PC-3 (cell line): ENCODE results near the gene ANOS1. TPM values are rescaled to one million over a fixed set of nuclear protein-coding genes. Genes with fewer than 3 reads are reported as not detected.

Source experiments
- ATAC-seq: fragments of 200-7000 bp; cut with Tn5 transposase; 2 replicates; pipeline ENCODE4 v1.9.1; 2020; ENCODE audit warnings: mild to moderate bottlenecking, moderate library complexity
- BruUV-seq: library from RNA; stranded (reverse); fragments of 400-500 nt; replicated peaks from 2 replicates; lab custom pipeline; 2021; lab: Mats Ljungman, UMichigan
- CTCF ChIA-PET: fragments of 300-600 bp; sonication (Branson Sonifier 250); formaldehyde crosslinking; loops from one replicate; lab custom pipeline; 2022; ENCODE audit warnings: antibody characterized with exemption; lab: Charles Lee
- POLR2A ChIA-PET: fragments of 300-600 bp; sonication (Branson Sonifier 250); formaldehyde crosslinking; loops from one replicate; lab custom pipeline; 2022; ENCODE audit warnings: antibody characterized with exemption; ENCODE audit not compliant: unreplicated experiment; lab: Charles Lee
- DNase-seq: peaks from one replicate; pipeline ENCODE4 v3.0.0-alpha.2; 2015
- H2AFZ ChIP-seq: fragments of 300-600 bp; sonication (generic); 2 replicates; pipeline ENCODE4 v1.6.0; 2016; ENCODE audit warnings: antibody characterized with exemption, low read length
- H3F3A ChIP-seq: fragments of 300-600 bp; sonication (generic); one replicate; pipeline ENCODE4 v1.6.0; 2017; ENCODE audit warnings: antibody characterized with exemption, low read length, control low read depth, mild to moderate bottlenecking; ENCODE audit not compliant: unreplicated experiment
- H3K27ac ChIP-seq: fragments of 300-600 bp; sonication (generic); 2 replicates; pipeline ENCODE4 v1.5.1; 2016; ENCODE audit warnings: mild to moderate bottlenecking, low read length
- H3K27me3 ChIP-seq: fragments of 300-600 bp; sonication (generic); 2 replicates; pipeline ENCODE4 v1.6.1; 2016; ENCODE audit warnings: low read length, mixed read lengths
- H3K36me3 ChIP-seq: fragments of 300-600 bp; sonication (generic); 2 replicates; pipeline ENCODE4 v1.6.1; 2016; ENCODE audit warnings: low read depth, mixed run types, low read length, mixed read lengths
- H3K4me1 ChIP-seq: fragments of 300-600 bp; sonication (generic); 2 replicates; pipeline ENCODE4 v1.5.1; 2016; ENCODE audit warnings: low read length; ENCODE audit not compliant: insufficient read depth
- H3K4me2 ChIP-seq: fragments of 300-600 bp; sonication (generic); 2 replicates; pipeline ENCODE4 v1.6.0; 2016; ENCODE audit warnings: low read length
- H3K4me3 ChIP-seq: fragments of 300-600 bp; sonication (generic); 2 replicates; pipeline ENCODE4 v1.5.1; 2016; ENCODE audit warnings: mild to moderate bottlenecking, low read length, mixed read lengths
- H3K79me2 ChIP-seq: fragments of 300-600 bp; sonication (generic); 2 replicates; pipeline ENCODE4 v1.6.1; 2017; ENCODE audit warnings: low read length, mixed read lengths
- H3K9ac ChIP-seq: fragments of 300-600 bp; sonication (generic); 2 replicates; pipeline ENCODE4 v1.6.0; 2016; ENCODE audit warnings: mild to moderate bottlenecking, low read length
- H3K9me2 ChIP-seq: fragments of 300-600 bp; sonication (generic); replicated peaks from 2 replicates; pipeline ENCODE4 v1.6.1; 2016; ENCODE audit warnings: mixed run types, low read length, mixed read lengths
- H3K9me3 ChIP-seq: fragments of 300-600 bp; sonication (generic); 2 replicates; pipeline ENCODE4 v1.6.1; 2016; ENCODE audit warnings: low read length, mixed read lengths
- H4K20me1 ChIP-seq: fragments of 300-600 bp; sonication (generic); 2 replicates; pipeline ENCODE4 v1.6.1; 2016; ENCODE audit warnings: low read length, mixed read lengths
- EZH2 ChIP-seq: fragments of 300-600 bp; sonication (generic); IDR thresholded peaks from one replicate; pipeline ENCODE4 v1.6.1; 2017; ENCODE audit warnings: antibody characterized with exemption, mild to moderate bottlenecking, low read length; ENCODE audit not compliant: unreplicated experiment
- EZH2phosphoT487 ChIP-seq: fragments of 300-600 bp; sonication (generic); IDR thresholded peaks from 2 replicates; pipeline ENCODE4 v1.6.1; 2018; ENCODE audit warnings: mild to moderate bottlenecking, antibody characterized with exemption, low read length, borderline replicate concordance
- intact Hi-C: fragments of 100-400 bp; cut with micrococcal nuclease; formaldehyde crosslinking; loops from 2 replicates; pipeline ENCODE4 v1.9.0; 2023
- total RNA-seq: library from RNA; depleted of rRNA; stranded (reverse); fragments of >200 nt; gene quantifications from 2 replicates; pipeline ENCODE4 v1.2.3, GENCODE V29; 2014
- TF ChIP-seq, protein P1 (sequence below): fragments of 300-600 bp; sonication (generic); conservative IDR thresholded peaks from 2 replicates; pipeline ENCODE4 v1.5.1; 2017; ENCODE audit warnings: antibody characterized with exemption, low read depth, mild to moderate bottlenecking, low read length

The ANOS1 gene
- total RNA-seq, 1 experiment from 2014 or later, result 3.5 TPM

DNA sequence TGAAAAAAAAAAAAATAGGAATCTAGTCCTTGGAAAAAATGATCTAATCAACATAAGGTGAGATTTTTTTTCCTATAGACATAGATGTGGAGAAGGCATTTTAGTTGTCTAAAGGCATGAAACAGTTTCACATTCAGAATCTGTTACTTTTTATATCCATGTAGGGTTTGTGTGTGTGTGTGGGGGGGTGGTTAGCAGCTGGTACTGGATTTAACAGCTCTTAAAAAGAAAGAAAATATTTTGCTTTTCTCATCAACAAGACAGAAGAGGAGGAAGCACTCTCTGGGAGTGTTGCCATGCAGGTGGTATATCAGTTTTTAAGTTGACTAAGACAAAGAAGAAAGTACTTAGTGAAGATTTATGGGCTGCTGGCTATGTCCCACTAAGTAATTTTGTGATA, 145.0 kb downstream of the ANOS1 start:
- no peak overlapping the region for H2AFZ ChIP-seq
- no peak for ATAC-seq
- H3K79me2 ChIP-seq, result no peaks in the 10 kb centered on the region
- H3K9me2 ChIP-seq, result no peaks in the 10 kb centered on the region
- no TSS peak for BruUV-seq
- ChIA-PET CTCF (no interaction called here), POLR2A (no interaction called here)
- H3K27me3 ChIP-seq, result 0 out of 2 replicates have a peak, but pooled peaks cover 7% of the 10 kb centered on the region
- H4K20me1 ChIP-seq, result no peaks in the 10 kb centered on the region
- no peaks in the 10 kb centered on the region for H3K4me1 ChIP-seq
- H3F3A ChIP-seq, result no peaks in the 10 kb centered on the region
- TF ChIP-seq EZH2phosphoT487 (no peak), EZH2 (no peak)
- TF ChIP-seq, protein P1, sequence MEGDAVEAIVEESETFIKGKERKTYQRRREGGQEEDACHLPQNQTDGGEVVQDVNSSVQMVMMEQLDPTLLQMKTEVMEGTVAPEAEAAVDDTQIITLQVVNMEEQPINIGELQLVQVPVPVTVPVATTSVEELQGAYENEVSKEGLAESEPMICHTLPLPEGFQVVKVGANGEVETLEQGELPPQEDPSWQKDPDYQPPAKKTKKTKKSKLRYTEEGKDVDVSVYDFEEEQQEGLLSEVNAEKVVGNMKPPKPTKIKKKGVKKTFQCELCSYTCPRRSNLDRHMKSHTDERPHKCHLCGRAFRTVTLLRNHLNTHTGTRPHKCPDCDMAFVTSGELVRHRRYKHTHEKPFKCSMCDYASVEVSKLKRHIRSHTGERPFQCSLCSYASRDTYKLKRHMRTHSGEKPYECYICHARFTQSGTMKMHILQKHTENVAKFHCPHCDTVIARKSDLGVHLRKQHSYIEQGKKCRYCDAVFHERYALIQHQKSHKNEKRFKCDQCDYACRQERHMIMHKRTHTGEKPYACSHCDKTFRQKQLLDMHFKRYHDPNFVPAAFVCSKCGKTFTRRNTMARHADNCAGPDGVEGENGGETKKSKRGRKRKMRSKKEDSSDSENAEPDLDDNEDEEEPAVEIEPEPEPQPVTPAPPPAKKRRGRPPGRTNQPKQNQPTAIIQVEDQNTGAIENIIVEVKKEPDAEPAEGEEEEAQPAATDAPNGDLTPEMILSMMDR, result no peak
- H3K27ac ChIP-seq, result no peak overlapping the region
- H3K9me3 ChIP-seq, result no peaks in the 10 kb centered on the region
- H3K4me2 ChIP-seq, result no peak overlapping the region
- no peak overlapping the region for H3K4me3 ChIP-seq
- intact Hi-C loops, result no loop called here
- no peaks in the 10 kb centered on the region for H3K36me3 ChIP-seq
- no peak overlapping the region for H3K9ac ChIP-seq
- no peak for DNase-seq

DNA sequence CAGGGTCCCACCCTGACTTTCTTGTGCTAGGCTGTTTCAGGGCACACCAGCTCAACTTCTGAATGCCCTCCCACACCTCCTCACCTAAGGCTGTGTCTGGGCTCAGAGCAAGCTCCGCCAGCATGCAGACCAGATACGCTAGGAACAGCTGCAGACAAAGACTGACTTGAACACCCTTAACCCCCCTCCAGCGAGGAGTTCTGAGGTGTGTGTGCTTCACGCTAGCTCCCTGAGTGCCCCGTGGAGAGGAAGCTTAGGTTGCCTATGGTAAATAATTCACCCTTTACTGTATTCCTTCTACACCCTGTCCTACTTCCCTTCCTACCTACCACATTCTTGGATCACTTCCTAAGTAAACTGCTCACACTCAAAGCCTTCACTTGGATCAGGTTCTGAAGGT, 152.3 kb downstream of the ANOS1 start:
- TF ChIP-seq EZH2 (no peak), EZH2phosphoT487 (no peak)
- TF ChIP-seq, protein P1, result no peak
- no peaks in the 10 kb centered on the region for H3K9me3 ChIP-seq
- DNase-seq (peak; percentile 10), ATAC-seq (no peak)
- H4K20me1 ChIP-seq, result no peaks in the 10 kb centered on the region
- intact Hi-C loops, result no loop called here
- no peak overlapping the region for H3K4me3 ChIP-seq
- H3K27me3 ChIP-seq, result 0 out of 2 replicates have a peak, but pooled peaks cover 7% of the 10 kb centered on the region
- H3K4me1 ChIP-seq, result peaks cover 5% of the 10 kb centered on the region; the same call in 1 of the 2 replicates
- H2AFZ ChIP-seq, result no peak overlapping the region
- no TSS peak for BruUV-seq
- H3K9ac ChIP-seq, result no peak overlapping the region
- no peaks in the 10 kb centered on the region for H3K9me2 ChIP-seq
- no peaks in the 10 kb centered on the region for H3F3A ChIP-seq
- H3K36me3 ChIP-seq, result no peaks in the 10 kb centered on the region
- no peak overlapping the region for H3K4me2 ChIP-seq
- no peaks in the 10 kb centered on the region for H3K79me2 ChIP-seq
- CTCF ChIA-PET, result no interaction called here
- POLR2A ChIA-PET, result no interaction called here
- no peak overlapping the region for H3K27ac ChIP-seq

GRCh38 chrX:8576821-8577220, 155.1 kb downstream of the ANOS1 start:
- peaks cover 5% of the 10 kb centered on the region; the same call in 1 of the 2 replicates for H3K4me1 ChIP-seq
- no peaks in the 10 kb centered on the region for H4K20me1 ChIP-seq
- H3K9me3 ChIP-seq, result no peaks in the 10 kb centered on the region
- no peak for ATAC-seq
- H3K4me3 ChIP-seq, result no peak overlapping the region
- no peak overlapping the region for H3K9ac ChIP-seq
- intact Hi-C loops, result no loop called here
- H3K9me2 ChIP-seq, result no peaks in the 10 kb centered on the region
- H3K36me3 ChIP-seq, result no peaks in the 10 kb centered on the region
- TF ChIP-seq, protein P1, result no peak
- TF ChIP-seq EZH2phosphoT487 (no peak), EZH2 (no peak)
- no peak overlapping the region for H3K4me2 ChIP-seq
- H3K27ac ChIP-seq, result no peak overlapping the region
- no TSS peak for BruUV-seq
- POLR2A ChIA-PET, result no interaction called here
- H2AFZ ChIP-seq, result no peak overlapping the region
- no peaks in the 10 kb centered on the region for H3K27me3 ChIP-seq
- no peak for DNase-seq
- CTCF ChIA-PET, result no interaction called here
- no peaks in the 10 kb centered on the region for H3F3A ChIP-seq
- H3K79me2 ChIP-seq, result no peaks in the 10 kb centered on the region
